ENCODE data around the gene SLC7A1. TPM values are rescaled to one million over a fixed set of nuclear protein-coding genes. Genes with fewer than 3 reads are reported as not detected.

The SLC7A1 gene
- total RNA-seq, 1 experiment from 2014 or later, result 62.8 TPM

- H3K9me3 ChIP-seq (ENCODE audit: insufficient read depth, low read depth), result no peaks in the 10 kb centered on the region
- H3K36me3 ChIP-seq (ENCODE audit: low read depth), result peaks cover 15% of the 10 kb centered on the region; the same call in 1 of the 2 replicates
- peaks cover 77% of the 10 kb centered on the region for H4K20me1 ChIP-seq (ENCODE audit: insufficient read depth)
- no peak overlapping the region for H3K4me2 ChIP-seq
- CTCF ChIA-PET, result no interaction called here
- intact Hi-C loops (cut with micrococcal nuclease; ENCODE audit: unreplicated experiment), result no loop called here
- peaks cover 59% of the 10 kb centered on the region for H3K79me2 ChIP-seq (ENCODE audit: low read depth)
- no peak overlapping the region for H3K4me3 ChIP-seq
- no peak for DNase-seq
- H2AFZ ChIP-seq, result no peak overlapping the region
- TF ChIP-seq, protein P1, sequence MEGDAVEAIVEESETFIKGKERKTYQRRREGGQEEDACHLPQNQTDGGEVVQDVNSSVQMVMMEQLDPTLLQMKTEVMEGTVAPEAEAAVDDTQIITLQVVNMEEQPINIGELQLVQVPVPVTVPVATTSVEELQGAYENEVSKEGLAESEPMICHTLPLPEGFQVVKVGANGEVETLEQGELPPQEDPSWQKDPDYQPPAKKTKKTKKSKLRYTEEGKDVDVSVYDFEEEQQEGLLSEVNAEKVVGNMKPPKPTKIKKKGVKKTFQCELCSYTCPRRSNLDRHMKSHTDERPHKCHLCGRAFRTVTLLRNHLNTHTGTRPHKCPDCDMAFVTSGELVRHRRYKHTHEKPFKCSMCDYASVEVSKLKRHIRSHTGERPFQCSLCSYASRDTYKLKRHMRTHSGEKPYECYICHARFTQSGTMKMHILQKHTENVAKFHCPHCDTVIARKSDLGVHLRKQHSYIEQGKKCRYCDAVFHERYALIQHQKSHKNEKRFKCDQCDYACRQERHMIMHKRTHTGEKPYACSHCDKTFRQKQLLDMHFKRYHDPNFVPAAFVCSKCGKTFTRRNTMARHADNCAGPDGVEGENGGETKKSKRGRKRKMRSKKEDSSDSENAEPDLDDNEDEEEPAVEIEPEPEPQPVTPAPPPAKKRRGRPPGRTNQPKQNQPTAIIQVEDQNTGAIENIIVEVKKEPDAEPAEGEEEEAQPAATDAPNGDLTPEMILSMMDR (conservative IDR thresholded peaks at IDR 0.05), result no peak
- no peak for TF ChIP-seq EZH2 (IDR thresholded peaks at IDR 0.05; ENCODE audit: low read depth)
- H3K27me3 ChIP-seq (ENCODE audit: insufficient read depth, low read depth), result no peaks in the 10 kb centered on the region
- H3K9me2 ChIP-seq (ENCODE audit: insufficient read depth), result no peaks in the 10 kb centered on the region
- POLR2A ChIA-PET (ENCODE audit: unreplicated experiment), result no interaction called here
- H3K4me1 ChIP-seq (replicated peaks; ENCODE audit: insufficient read depth), result no peaks in the 10 kb centered on the region
- BruUV-seq (replicated peaks), result no TSS peak
- H3K27ac ChIP-seq, result no peak overlapping the region
- peaks cover 21% of the 10 kb centered on the region; the same call in 1 of the 2 replicates for H3F3A ChIP-seq (ENCODE audit: insufficient read depth, low read depth)
Measured at GRCh38 chr13:29556742-29557141, 38.7 kb downstream of the SLC7A1 start.

DNA sequence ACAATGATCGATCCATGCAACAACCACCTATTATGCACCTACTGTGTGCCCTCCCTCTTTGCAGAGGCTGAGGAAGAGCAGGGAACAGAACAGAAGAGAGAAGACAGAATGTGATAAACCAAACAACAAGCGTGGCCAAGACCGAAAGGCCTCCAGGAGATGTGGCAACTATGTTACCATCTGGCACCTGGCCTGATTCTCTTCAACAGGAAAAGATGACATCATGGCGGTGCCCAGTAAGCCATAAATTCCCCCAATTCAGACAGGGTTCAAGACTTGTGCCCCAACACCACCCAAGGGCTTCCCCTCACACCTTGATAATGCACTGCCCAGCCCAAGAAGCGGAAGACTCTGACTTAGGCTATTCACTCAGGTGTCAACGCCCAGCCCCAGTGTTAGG is 44.3 kb downstream of the SLC7A1 start:
- Histone ChIP-seq H3K4me2 (no peak overlapping the region), H3K27ac (no peak overlapping the region), H3K79me2 (ENCODE audit: low read depth) (peaks cover 88% of the 10 kb centered on the region), H3K27me3 (ENCODE audit: insufficient read depth, low read depth) (no peaks in the 10 kb centered on the region), H3K9me3 (ENCODE audit: insufficient read depth, low read depth) (no peaks in the 10 kb centered on the region), H3F3A (ENCODE audit: insufficient read depth, low read depth) (peaks cover 4% of the 10 kb centered on the region; the same call in 1 of the 2 replicates), H2AFZ (no peak overlapping the region), H3K4me1 (replicated peaks; ENCODE audit: insufficient read depth) (no peaks in the 10 kb centered on the region), H3K9me2 (ENCODE audit: insufficient read depth) (no peaks in the 10 kb centered on the region), H3K36me3 (ENCODE audit: low read depth) (peaks cover 44% of the 10 kb centered on the region), H4K20me1 (ENCODE audit: insufficient read depth) (peaks cover 97% of the 10 kb centered on the region), H3K4me3 (no peak overlapping the region)
- ChIA-PET POLR2A (ENCODE audit: unreplicated experiment) (no interaction called here), CTCF (no interaction called here)
- BruUV-seq (replicated peaks), result no TSS peak
- DNase-seq, result no peak
- TF ChIP-seq, protein P1 (conservative IDR thresholded peaks at IDR 0.05), result no peak
- no peak for TF ChIP-seq EZH2 (IDR thresholded peaks at IDR 0.05; ENCODE audit: low read depth)
- intact Hi-C loops (cut with micrococcal nuclease; ENCODE audit: unreplicated experiment), result no loop called here

DNA sequence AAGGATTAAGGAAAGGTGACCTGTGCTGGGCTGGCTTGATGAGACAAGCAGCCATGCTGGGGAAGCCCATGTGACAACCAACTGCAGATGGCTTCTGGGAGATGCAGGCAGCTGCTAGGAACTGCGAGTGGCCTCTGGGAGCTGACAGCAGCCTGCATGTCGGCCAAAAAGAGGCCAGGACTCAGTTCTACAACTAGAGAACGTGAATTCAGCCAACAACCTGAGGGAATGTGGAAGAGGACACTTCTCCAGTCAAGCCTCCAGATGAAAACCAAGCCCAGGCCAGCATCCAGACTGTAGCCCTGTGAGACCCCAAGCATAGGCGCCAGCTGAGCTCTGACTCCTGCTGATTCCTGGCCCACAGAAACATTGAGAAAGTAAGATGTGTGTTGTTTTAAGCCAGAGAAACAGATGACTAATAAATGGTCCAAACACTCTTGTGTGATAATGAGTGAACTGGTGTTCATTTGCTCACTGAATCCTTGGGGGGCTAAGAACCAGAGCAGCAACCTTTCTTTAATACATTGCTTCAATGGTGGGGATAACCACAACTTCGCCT is 45.0 kb downstream of the SLC7A1 start:
- Histone ChIP-seq H3K79me2 (ENCODE audit: low read depth) (peaks cover 88% of the 10 kb centered on the region), H3K4me1 (replicated peaks; ENCODE audit: insufficient read depth) (no peaks in the 10 kb centered on the region), H3K36me3 (ENCODE audit: low read depth) (peaks cover 44% of the 10 kb centered on the region), H3K27ac (no peak overlapping the region), H3K4me2 (no peak overlapping the region), H3F3A (ENCODE audit: insufficient read depth, low read depth) (no peaks in the 10 kb centered on the region), H2AFZ (no peak overlapping the region), H3K4me3 (no peak overlapping the region), H3K27me3 (ENCODE audit: insufficient read depth, low read depth) (no peaks in the 10 kb centered on the region), H3K9me2 (ENCODE audit: insufficient read depth) (no peaks in the 10 kb centered on the region), H4K20me1 (ENCODE audit: insufficient read depth) (peaks cover 97% of the 10 kb centered on the region), H3K9me3 (ENCODE audit: insufficient read depth, low read depth) (no peaks in the 10 kb centered on the region)
- BruUV-seq (replicated peaks), result no TSS peak
- no peak for DNase-seq
- ChIA-PET POLR2A (ENCODE audit: unreplicated experiment) (no interaction called here), CTCF (no interaction called here)
- intact Hi-C loops (cut with micrococcal nuclease; ENCODE audit: unreplicated experiment), result no loop called here
- TF ChIP-seq EZH2 (IDR thresholded peaks at IDR 0.05; ENCODE audit: low read depth), result no peak
- TF ChIP-seq, protein P1 (conservative IDR thresholded peaks at IDR 0.05), result no peak
